ENCODE data around the gene LASP1.

LASP1 gene

GRCh38 chr17:38870259-38871165 is 654 bp downstream of the LASP1 start:
- DNase-seq = peak; percentile 74

GRCh38 chr17:38871247-38872015 is 1.6 kb downstream of the LASP1 start:
- peak; percentile 89 for DNase-seq

- peak; percentile 31 for DNase-seq
Measured at GRCh38 chr17:38872027-38872511, 2.2 kb downstream of the LASP1 start.

- peak; percentile 83 for DNase-seq
Measured at GRCh38 chr17:38872671-38873385, 3.0 kb downstream of the LASP1 start.

- DNase-seq = peak; percentile 34
Measured at GRCh38 chr17:38873640-38874380, 4.0 kb downstream of the LASP1 start.

- DNase-seq = no peak
Measured at GRCh38 chr17:38874505-38875400, 4.9 kb downstream of the LASP1 start.

GRCh38 chr17:38875477-38876075 is 5.7 kb downstream of the LASP1 start:
- DNase-seq = no peak

GRCh38 chr17:38877130-38877851 is 7.4 kb downstream of the LASP1 start:
- DNase-seq = peak; percentile 28

GRCh38 chr17:38879878-38880665 is 10.2 kb downstream of the LASP1 start:
- peak; percentile 17 for DNase-seq

- no peak for DNase-seq
Measured at GRCh38 chr17:38881600-38882191, 11.8 kb downstream of the LASP1 start.

GRCh38 chr17:38882870-38883269 is 13.0 kb downstream of the LASP1 start:
- no peak for DNase-seq

GRCh38 chr17:38883592-38884526 is 14.0 kb downstream of the LASP1 start:
- DNase-seq = no peak

- no peak for DNase-seq
Measured at GRCh38 chr17:38885044-38885727, 15.3 kb downstream of the LASP1 start.

GRCh38 chr17:38885728-38886642 is 16.1 kb downstream of the LASP1 start:
- DNase-seq = peak; percentile 52

GRCh38 chr17:38886643-38887010 is 16.8 kb downstream of the LASP1 start:
- DNase-seq = no peak

- no peak for DNase-seq
Measured at GRCh38 chr17:38888842-38889241, 19.0 kb downstream of the LASP1 start.

Measured in DMS53 (cell line).